ENCODE results near the gene JOSD2. TPM values are rescaled to one million over a fixed set of nuclear protein-coding genes. Genes with fewer than 3 reads are reported as not detected.

Gene JOSD2
- total and polyA plus RNA-seq, 9 of the 15 experiments (the other 6 are each of a cell fraction or from before 2014, with no cell fraction given): 0.06 to 14.4 (median 3.1) TPM

DNA sequence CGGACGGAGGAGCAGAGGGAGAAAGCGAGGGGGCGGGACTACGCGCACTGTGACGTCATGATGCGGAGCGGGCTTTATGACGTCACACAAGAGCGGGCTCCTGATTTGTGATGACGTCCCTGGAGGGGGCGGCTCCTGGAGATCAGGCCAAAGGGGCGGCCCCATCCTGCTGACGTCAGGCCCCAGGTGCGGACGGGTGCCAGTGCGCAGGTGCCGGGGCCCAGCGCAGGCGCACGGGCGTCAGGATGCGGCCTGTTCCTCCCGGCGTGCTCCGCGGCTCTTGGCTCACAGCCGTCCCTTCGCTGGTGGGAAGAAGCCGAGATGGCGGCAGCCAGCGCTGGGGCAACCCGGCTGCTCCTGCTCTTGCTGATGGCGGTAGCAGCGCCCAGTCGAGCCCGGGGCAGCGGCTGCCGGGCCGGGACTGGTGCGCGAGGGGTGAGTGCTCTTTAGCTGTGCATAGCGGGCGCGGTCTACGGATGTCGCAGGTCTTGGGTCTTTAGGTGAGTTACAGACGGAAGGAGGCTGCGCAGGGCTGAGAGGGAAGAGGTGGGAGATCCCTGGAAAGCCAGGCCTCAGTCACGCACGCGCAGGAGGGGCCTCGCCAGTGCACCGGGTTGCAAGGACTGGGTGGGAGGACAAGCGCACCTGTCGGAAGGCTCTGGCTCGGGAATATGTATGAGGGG, 34.6 kb downstream of the JOSD2 start, which contains the start of the genes EMC10 and GARIN5A (continued):
- TF ChIP-seq, protein P1, sequence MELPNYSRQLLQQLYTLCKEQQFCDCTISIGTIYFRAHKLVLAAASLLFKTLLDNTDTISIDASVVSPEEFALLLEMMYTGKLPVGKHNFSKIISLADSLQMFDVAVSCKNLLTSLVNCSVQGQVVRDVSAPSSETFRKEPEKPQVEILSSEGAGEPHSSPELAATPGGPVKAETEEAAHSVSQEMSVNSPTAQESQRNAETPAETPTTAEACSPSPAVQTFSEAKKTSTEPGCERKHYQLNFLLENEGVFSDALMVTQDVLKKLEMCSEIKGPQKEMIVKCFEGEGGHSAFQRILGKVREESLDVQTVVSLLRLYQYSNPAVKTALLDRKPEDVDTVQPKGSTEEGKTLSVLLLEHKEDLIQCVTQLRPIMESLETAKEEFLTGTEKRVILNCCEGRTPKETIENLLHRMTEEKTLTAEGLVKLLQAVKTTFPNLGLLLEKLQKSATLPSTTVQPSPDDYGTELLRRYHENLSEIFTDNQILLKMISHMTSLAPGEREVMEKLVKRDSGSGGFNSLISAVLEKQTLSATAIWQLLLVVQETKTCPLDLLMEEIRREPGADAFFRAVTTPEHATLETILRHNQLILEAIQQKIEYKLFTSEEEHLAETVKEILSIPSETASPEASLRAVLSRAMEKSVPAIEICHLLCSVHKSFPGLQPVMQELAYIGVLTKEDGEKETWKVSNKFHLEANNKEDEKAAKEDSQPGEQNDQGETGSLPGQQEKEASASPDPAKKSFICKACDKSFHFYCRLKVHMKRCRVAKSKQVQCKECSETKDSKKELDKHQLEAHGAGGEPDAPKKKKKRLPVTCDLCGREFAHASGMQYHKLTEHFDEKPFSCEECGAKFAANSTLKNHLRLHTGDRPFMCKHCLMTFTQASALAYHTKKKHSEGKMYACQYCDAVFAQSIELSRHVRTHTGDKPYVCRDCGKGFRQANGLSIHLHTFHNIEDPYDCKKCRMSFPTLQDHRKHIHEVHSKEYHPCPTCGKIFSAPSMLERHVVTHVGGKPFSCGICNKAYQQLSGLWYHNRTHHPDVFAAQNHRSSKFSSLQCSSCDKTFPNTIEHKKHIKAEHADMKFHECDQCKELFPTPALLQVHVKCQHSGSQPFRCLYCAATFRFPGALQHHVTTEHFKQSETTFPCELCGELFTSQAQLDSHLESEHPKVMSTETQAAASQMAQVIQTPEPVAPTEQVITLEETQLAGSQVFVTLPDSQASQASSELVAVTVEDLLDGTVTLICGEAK (IDR thresholded peaks at IDR 0.05): no peak
- TF ChIP-seq, protein P1 (CRISPR knock-in tag; IDR thresholded peaks at IDR 0.05): no peak
- no peak for TF ChIP-seq NR2C1 (IDR thresholded peaks at IDR 0.05)
- no peak for TF ChIP-seq NR2C1 (tag; IDR thresholded peaks at IDR 0.05)
- TF ChIP-seq GATA2 (CRISPR knock-in tag; IDR thresholded peaks at IDR 0.05): no peak
- TF ChIP-seq BCL6 (CRISPR knock-in tag; IDR thresholded peaks at IDR 0.05): no peak
- TF ChIP-seq, protein P2, sequence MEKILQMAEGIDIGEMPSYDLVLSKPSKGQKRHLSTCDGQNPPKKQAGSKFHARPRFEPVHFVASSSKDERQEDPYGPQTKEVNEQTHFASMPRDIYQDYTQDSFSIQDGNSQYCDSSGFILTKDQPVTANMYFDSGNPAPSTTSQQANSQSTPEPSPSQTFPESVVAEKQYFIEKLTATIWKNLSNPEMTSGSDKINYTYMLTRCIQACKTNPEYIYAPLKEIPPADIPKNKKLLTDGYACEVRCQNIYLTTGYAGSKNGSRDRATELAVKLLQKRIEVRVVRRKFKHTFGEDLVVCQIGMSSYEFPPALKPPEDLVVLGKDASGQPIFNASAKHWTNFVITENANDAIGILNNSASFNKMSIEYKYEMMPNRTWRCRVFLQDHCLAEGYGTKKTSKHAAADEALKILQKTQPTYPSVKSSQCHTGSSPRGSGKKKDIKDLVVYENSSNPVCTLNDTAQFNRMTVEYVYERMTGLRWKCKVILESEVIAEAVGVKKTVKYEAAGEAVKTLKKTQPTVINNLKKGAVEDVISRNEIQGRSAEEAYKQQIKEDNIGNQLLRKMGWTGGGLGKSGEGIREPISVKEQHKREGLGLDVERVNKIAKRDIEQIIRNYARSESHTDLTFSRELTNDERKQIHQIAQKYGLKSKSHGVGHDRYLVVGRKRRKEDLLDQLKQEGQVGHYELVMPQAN (IDR thresholded peaks at IDR 0.05; ENCODE audit: borderline replicate concordance): peak; percentile 65; the same call in 1 of the 2 replicates
- TF ChIP-seq NCOR1 (IDR thresholded peaks at IDR 0.05): peak; percentile 13; the same call in 1 of the 2 replicates
- TF ChIP-seq NFE2L1 (tag; IDR thresholded peaks at IDR 0.05; ENCODE audit: borderline replicate concordance, low read depth): no peak
- TF ChIP-seq, protein P3, sequence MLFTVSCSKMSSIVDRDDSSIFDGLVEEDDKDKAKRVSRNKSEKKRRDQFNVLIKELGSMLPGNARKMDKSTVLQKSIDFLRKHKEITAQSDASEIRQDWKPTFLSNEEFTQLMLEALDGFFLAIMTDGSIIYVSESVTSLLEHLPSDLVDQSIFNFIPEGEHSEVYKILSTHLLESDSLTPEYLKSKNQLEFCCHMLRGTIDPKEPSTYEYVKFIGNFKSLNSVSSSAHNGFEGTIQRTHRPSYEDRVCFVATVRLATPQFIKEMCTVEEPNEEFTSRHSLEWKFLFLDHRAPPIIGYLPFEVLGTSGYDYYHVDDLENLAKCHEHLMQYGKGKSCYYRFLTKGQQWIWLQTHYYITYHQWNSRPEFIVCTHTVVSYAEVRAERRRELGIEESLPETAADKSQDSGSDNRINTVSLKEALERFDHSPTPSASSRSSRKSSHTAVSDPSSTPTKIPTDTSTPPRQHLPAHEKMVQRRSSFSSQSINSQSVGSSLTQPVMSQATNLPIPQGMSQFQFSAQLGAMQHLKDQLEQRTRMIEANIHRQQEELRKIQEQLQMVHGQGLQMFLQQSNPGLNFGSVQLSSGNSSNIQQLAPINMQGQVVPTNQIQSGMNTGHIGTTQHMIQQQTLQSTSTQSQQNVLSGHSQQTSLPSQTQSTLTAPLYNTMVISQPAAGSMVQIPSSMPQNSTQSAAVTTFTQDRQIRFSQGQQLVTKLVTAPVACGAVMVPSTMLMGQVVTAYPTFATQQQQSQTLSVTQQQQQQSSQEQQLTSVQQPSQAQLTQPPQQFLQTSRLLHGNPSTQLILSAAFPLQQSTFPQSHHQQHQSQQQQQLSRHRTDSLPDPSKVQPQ (CRISPR knock-in tag; IDR thresholded peaks at IDR 0.05; ENCODE audit: borderline replicate concordance): no peak
- TF ChIP-seq SMARCC2 (IDR thresholded peaks at IDR 0.05; ENCODE audit: low read depth): no peak
- TF ChIP-seq, protein P4, sequence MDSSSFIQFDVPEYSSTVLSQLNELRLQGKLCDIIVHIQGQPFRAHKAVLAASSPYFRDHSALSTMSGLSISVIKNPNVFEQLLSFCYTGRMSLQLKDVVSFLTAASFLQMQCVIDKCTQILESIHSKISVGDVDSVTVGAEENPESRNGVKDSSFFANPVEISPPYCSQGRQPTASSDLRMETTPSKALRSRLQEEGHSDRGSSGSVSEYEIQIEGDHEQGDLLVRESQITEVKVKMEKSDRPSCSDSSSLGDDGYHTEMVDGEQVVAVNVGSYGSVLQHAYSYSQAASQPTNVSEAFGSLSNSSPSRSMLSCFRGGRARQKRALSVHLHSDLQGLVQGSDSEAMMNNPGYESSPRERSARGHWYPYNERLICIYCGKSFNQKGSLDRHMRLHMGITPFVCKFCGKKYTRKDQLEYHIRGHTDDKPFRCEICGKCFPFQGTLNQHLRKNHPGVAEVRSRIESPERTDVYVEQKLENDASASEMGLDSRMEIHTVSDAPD (CRISPR knock-in tag; IDR thresholded peaks at IDR 0.05): no peak
- TF ChIP-seq EP300 (IDR thresholded peaks at IDR 0.05; ENCODE audit: low read length): no peak
